ENCODE results near the gene SMCR8. TPM values are rescaled to one million over a fixed set of nuclear protein-coding genes. Genes with fewer than 3 reads are reported as not detected.

SMCR8 gene, protein sequence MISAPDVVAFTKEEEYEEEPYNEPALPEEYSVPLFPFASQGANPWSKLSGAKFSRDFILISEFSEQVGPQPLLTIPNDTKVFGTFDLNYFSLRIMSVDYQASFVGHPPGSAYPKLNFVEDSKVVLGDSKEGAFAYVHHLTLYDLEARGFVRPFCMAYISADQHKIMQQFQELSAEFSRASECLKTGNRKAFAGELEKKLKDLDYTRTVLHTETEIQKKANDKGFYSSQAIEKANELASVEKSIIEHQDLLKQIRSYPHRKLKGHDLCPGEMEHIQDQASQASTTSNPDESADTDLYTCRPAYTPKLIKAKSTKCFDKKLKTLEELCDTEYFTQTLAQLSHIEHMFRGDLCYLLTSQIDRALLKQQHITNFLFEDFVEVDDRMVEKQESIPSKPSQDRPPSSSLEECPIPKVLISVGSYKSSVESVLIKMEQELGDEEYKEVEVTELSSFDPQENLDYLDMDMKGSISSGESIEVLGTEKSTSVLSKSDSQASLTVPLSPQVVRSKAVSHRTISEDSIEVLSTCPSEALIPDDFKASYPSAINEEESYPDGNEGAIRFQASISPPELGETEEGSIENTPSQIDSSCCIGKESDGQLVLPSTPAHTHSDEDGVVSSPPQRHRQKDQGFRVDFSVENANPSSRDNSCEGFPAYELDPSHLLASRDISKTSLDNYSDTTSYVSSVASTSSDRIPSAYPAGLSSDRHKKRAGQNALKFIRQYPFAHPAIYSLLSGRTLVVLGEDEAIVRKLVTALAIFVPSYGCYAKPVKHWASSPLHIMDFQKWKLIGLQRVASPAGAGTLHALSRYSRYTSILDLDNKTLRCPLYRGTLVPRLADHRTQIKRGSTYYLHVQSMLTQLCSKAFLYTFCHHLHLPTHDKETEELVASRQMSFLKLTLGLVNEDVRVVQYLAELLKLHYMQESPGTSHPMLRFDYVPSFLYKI
- polyA plus RNA-seq (2013, experiment 1 of 2), result 11.6 TPM
- polyA plus RNA-seq (2013, experiment 2 of 2), result 10.5 TPM

DNA sequence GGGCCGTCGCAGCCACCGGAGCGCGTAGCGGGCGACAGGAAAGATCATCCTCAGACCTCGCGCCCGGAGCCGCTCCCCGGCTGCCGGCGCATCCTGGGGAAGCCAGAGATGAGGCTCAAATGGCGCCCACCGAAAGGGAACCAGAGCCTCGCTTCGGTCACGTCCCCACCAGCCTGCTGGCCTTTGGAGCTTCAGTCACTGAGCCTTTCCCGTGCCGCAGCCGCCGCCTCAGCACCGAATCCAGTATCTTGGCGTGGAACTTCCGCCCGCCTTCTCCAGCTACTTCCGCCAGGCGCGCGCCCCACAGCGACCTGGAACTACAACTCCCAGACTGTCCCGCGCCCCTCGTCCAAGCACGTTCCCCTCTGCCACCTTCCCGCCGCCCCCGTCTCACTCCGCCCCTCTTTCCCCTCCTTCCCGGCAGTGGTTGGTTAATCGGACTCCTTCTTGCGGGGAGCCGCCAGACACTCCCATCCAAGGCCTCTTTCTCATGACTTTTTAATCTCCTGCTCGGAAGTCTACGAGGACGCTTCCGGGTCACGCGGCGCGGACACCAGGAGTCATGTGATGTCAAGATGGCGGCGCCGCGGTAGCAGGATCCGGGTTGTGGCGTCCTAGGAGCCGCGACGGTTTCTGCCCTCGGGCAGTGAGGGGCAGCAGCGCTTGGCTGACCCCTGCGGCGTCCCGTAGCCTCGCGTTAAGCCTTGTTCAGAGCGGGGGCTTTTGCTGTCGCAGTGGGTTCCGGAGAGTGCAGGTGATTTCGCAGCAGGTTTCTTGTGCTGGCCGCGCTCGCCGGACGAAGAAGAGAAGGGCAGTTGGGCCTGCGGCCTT, at the start of gene SMCR8, which contains the start of gene TOP3A:
SMCR8 (plus strand) TSS at position 563 of the 831 bp plus-strand sequence. CDS start 497 bp downstream, outside the sequence.
TOP3A (minus strand) TSS at position 264 of the 831 bp plus-strand sequence; CDS start at position 48, 216 bp downstream.
- H3K4me3 ChIP-seq (ENCODE audit: extremely low read depth, insufficient read depth, low read length, poor library complexity, severe bottlenecking), result peak within 1 kb of the TSS; percentile 84
- H3K27ac ChIP-seq (ENCODE audit: low read depth, low read length, severe bottlenecking), result peak within 1 kb of the TSS; percentile 96
- 0% methylated on average over 73 of the region's 78 CpGs for WGBS, 2 experiments (ENCODE audit: insufficient coverage in 2 of 2)
- no peaks in the 10 kb centered on the region for H3K9me3 ChIP-seq (ENCODE audit: control insufficient read depth, low read length)
- peaks cover 31% of the 10 kb centered on the region for H3K4me1 ChIP-seq (ENCODE audit: control insufficient read depth, insufficient read depth, low read length, poor library complexity, severe bottlenecking)
- peaks cover 57% of the 10 kb centered on the region for H3K36me3 ChIP-seq (ENCODE audit: control insufficient read depth, insufficient read depth, low read length)

DNA sequence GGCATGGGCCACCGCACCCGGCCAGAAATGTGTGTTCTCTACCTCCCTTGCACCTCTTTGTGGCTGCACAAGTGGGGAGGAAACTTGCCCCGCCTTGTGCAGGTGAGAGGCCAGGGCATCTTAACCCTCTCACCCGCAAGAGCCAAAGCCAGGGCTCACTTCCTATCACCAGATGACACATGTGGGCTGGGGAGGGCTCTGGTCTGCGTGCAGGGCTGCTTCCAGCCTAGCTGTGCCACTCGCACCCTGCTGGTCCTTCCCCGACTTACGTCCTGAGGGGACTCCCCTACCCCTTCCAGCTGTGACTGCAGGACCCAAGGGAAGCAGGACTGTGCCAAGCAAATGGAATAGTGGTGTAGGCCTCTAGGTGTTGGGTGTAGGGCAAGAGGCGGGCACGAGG, 47.7 kb upstream of the SMCR8 start:
- no peaks in the 10 kb centered on the region for H3K9me3 ChIP-seq (ENCODE audit: control insufficient read depth, low read length)
- no peak overlapping the region for H3K4me3 ChIP-seq (ENCODE audit: extremely low read depth, insufficient read depth, low read length, poor library complexity, severe bottlenecking)
- peaks cover 39% of the 10 kb centered on the region for H3K36me3 ChIP-seq (ENCODE audit: control insufficient read depth, insufficient read depth, low read length)
- H3K27ac ChIP-seq (ENCODE audit: low read depth, low read length, severe bottlenecking), result peak overlapping the region; percentile 91
- peaks cover 19% of the 10 kb centered on the region for H3K4me1 ChIP-seq (ENCODE audit: control insufficient read depth, insufficient read depth, low read length, poor library complexity, severe bottlenecking)
- 96 to 97% methylated on average over 5 of the region's 10 CpGs for WGBS, 2 experiments (ENCODE audit: insufficient coverage in 2 of 2)

DNA sequence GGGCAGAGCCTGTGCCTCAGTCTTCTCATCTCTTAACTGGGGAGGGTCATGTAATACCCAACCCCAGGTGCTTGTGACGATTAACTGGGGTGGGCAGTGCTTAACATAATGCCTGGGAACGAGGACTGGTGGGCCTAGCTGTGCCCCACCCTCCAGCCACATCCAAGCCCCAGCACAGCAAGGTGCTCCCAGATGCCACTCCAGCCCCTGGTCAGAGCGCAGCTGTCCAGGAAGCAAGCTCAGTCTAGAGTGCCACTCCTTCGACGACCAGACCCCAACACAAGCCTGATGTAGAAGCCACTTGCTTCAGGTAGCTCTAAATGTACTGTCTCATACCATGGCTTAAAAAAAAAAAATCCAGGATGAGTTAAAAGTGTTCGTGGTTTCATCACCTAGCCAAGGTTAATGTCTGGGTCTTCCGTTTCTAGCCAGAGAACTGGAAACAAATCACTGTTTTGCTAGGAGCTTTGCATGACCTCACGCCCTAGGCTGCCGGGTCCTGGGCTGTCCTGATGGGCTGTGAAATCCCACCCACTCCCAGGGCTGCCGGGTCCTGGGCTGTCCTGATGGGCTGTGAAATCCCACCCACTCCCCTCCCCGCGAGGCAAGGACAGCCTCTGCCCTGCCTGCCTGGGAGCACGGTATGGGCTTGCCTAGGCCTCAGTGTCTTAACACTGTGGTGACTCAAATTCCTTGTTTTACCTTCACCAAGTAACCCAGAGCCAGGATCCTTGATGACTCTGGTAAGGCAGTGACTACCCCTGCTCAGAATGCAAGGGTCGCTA, 47.0 kb upstream of the SMCR8 start:
- 43 to 44% methylated on average over 11 to 12 of the region's 14 CpGs for WGBS, 2 experiments (ENCODE audit: insufficient coverage in 2 of 2)
- peak overlapping the region; percentile 91 for H3K27ac ChIP-seq (ENCODE audit: low read depth, low read length, severe bottlenecking)
- no peak overlapping the region for H3K4me3 ChIP-seq (ENCODE audit: extremely low read depth, insufficient read depth, low read length, poor library complexity, severe bottlenecking)

DNA sequence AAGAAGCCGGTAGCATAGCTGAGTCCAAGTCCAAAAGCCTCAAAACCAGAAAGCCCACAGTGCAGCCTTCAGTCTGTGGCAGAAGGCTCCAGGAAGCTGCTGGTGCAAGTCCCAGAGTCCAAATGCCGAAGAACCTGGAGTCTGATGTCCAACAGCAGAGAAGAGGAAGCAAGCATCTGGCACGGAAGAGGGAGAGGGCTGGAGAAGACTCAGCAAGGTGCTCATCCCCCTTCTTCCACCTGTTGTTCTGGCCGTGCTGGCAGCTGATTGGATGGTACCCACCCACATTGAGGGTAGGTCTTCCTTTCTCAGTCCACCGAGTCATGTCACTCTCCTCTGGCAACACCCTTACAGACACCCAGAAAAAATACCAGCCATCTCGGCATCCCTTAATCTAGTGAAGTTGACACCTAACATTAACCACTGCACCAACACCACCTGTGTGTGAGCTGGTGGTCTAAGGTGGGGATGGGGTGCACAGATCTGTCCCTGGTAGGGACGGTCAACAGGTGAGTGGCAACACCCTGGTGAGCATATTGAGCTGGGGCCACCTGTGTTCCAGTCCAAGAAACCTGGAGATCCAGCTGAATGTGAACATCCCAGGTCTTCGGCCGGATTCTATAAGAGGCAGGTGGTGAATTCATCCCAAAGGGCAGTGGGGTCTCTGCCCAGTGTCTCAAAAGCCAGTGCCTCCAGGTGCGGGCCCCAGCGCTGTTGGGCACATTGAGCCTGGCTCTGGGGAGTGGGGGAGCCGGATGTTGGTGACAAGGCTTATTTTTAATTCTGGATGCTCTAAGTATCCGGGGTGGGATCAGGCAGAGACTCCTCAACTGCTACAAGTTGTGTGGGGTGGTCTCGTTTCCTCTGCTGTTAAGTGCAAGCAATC, 44.8 kb upstream of the SMCR8 start:
- peaks cover 19% of the 10 kb centered on the region for H3K4me1 ChIP-seq (ENCODE audit: control insufficient read depth, insufficient read depth, low read length, poor library complexity, severe bottlenecking)
- H3K9me3 ChIP-seq (ENCODE audit: control insufficient read depth, low read length), result no peaks in the 10 kb centered on the region
- H3K4me3 ChIP-seq (ENCODE audit: extremely low read depth, insufficient read depth, low read length, poor library complexity, severe bottlenecking), result no peak overlapping the region
- WGBS, 2 experiments (ENCODE audit: insufficient coverage in 2 of 2), result 92 to 96% methylated on average over 8 to 12 of the region's 14 CpGs
- no peak overlapping the region for H3K27ac ChIP-seq (ENCODE audit: low read depth, low read length, severe bottlenecking)
- H3K36me3 ChIP-seq (ENCODE audit: control insufficient read depth, insufficient read depth, low read length), result peaks cover 34% of the 10 kb centered on the region

More for the DNA sequence above, 47.0 kb upstream of the SMCR8 start:
- H3K36me3 ChIP-seq (ENCODE audit: control insufficient read depth, insufficient read depth, low read length), result peaks cover 37% of the 10 kb centered on the region
- H3K9me3 ChIP-seq (ENCODE audit: control insufficient read depth, low read length), result no peaks in the 10 kb centered on the region
- H3K4me1 ChIP-seq (ENCODE audit: control insufficient read depth, insufficient read depth, low read length, poor library complexity, severe bottlenecking), result peaks cover 19% of the 10 kb centered on the region

DNA sequence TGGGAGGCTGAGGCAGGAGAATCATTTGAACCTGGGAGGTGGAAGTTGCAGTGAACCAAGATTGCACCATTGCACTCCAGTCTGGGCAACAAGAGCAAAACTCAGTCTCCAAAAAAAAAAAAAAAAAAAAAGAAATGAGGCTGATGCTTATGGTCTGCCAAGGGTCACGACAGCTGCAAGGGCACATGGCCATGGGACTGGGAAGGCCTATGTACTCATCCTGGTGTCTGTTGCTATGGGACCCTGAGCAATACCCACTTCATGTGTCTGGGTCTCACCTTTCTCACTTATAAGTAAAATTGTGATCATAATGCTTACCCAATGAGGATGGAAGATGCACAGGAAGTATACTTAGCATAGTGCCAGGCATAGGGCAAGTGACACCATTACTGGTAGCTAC, 38.0 kb upstream of the SMCR8 start:
- H3K9me3 ChIP-seq (ENCODE audit: control insufficient read depth, low read length), result no peaks in the 10 kb centered on the region
- H3K4me1 ChIP-seq (ENCODE audit: control insufficient read depth, insufficient read depth, low read length, poor library complexity, severe bottlenecking), result no peaks in the 10 kb centered on the region
- H3K4me3 ChIP-seq (ENCODE audit: extremely low read depth, insufficient read depth, low read length, poor library complexity, severe bottlenecking), result no peak overlapping the region
- WGBS, 2 experiments (ENCODE audit: insufficient coverage in 2 of 2), result 86 to 100% methylated on average over 1 of the region's 1 CpG
- no peak overlapping the region for H3K27ac ChIP-seq (ENCODE audit: low read depth, low read length, severe bottlenecking)
- peaks cover 85% of the 10 kb centered on the region for H3K36me3 ChIP-seq (ENCODE audit: control insufficient read depth, insufficient read depth, low read length)

DNA sequence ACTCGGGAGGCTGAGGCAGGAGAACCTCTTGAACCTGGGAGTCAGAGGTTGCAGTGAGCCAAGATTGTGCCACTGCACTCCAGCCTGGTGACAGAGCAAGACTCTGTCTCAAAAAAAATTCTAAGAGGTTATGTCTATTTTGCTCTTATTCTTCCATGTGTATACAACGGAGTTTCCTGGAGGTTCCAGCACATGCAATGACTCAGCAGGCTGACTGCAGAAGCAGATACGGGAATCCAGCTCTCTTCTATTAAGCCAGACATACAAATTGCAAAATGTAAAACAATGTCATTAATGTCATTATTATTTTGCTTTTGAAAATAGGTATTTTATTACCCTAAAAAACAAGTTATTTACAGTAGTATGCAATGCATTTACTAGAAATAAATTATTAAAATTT, 36.2 kb upstream of the SMCR8 start:
- Histone ChIP-seq H3K36me3 (ENCODE audit: control insufficient read depth, insufficient read depth, low read length) (peaks cover 91% of the 10 kb centered on the region), H3K9me3 (ENCODE audit: control insufficient read depth, low read length) (no peaks in the 10 kb centered on the region), H3K4me3 (ENCODE audit: extremely low read depth, insufficient read depth, low read length, poor library complexity, severe bottlenecking) (no peak overlapping the region), H3K4me1 (ENCODE audit: control insufficient read depth, insufficient read depth, low read length, poor library complexity, severe bottlenecking) (no peaks in the 10 kb centered on the region), H3K27ac (ENCODE audit: low read depth, low read length, severe bottlenecking) (no peak overlapping the region)
- 82 to 100% methylated on average over 1 to 2 of the region's 3 CpGs for WGBS, 2 experiments (ENCODE audit: insufficient coverage in 2 of 2)

DNA sequence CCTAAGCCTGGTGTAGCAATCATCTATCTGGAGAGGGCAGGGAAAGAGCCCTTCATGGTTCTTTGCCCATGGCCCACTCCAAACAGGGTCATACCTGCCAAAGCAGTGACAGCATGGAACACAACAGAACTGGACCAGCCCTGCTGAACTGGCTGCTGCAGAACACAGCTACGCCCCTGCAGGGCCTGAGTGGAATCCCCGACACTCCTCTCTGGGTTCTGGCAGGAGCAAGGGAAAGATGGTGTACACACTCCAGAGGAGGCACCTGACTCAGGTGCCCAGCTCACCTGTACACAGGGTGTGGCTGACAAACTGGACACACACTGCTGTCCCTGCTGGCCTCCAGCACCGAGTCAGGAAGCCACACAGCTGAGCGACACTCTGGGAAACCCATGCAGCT, 34.8 kb upstream of the SMCR8 start:
- Histone ChIP-seq H3K4me1 (ENCODE audit: control insufficient read depth, insufficient read depth, low read length, poor library complexity, severe bottlenecking) (no peaks in the 10 kb centered on the region), H3K4me3 (ENCODE audit: extremely low read depth, insufficient read depth, low read length, poor library complexity, severe bottlenecking) (no peak overlapping the region), H3K9me3 (ENCODE audit: control insufficient read depth, low read length) (no peaks in the 10 kb centered on the region), H3K27ac (ENCODE audit: low read depth, low read length, severe bottlenecking) (no peak overlapping the region), H3K36me3 (ENCODE audit: control insufficient read depth, insufficient read depth, low read length) (peaks cover 93% of the 10 kb centered on the region)
- 94 to 100% methylated on average over 4 of the region's 4 CpGs for WGBS, 2 experiments (ENCODE audit: insufficient coverage in 2 of 2)

DNA sequence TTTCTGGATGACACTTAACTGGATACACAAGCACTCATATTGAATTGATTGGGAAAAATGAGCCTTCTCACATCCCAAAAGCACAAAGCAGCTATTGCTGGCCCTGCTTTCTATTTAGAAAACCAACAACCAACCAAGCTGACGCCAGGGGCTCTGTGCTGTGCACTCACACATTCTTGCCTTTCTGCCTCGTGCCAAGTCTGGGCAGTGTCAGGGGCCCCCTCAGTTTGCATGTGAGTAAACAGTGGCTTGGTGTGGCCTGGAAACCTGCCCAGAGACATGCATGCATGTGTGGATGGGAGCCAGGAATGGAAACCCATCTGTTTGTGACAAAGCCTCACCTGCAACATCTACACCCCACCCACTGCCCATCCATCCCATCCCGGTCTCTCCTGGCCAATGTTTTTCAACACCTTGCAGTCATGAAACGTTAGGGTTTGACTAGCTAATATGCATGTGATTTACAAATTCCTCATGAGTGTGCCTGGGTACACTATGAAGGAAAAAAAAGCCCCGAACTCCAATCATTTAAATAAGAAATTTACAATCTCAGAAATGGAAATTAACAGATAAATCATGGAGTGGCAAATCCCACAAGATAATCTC, 34.2 kb upstream of the SMCR8 start:
- Histone ChIP-seq H3K9me3 (ENCODE audit: control insufficient read depth, low read length) (no peaks in the 10 kb centered on the region), H3K27ac (ENCODE audit: low read depth, low read length, severe bottlenecking) (no peak overlapping the region), H3K4me1 (ENCODE audit: control insufficient read depth, insufficient read depth, low read length, poor library complexity, severe bottlenecking) (no peaks in the 10 kb centered on the region), H3K4me3 (ENCODE audit: extremely low read depth, insufficient read depth, low read length, poor library complexity, severe bottlenecking) (no peak overlapping the region), H3K36me3 (ENCODE audit: control insufficient read depth, insufficient read depth, low read length) (peaks cover 98% of the 10 kb centered on the region)
- 100% methylated on average over 1 to 2 of the region's 5 CpGs for WGBS, 2 experiments (ENCODE audit: insufficient coverage in 2 of 2)

DNA sequence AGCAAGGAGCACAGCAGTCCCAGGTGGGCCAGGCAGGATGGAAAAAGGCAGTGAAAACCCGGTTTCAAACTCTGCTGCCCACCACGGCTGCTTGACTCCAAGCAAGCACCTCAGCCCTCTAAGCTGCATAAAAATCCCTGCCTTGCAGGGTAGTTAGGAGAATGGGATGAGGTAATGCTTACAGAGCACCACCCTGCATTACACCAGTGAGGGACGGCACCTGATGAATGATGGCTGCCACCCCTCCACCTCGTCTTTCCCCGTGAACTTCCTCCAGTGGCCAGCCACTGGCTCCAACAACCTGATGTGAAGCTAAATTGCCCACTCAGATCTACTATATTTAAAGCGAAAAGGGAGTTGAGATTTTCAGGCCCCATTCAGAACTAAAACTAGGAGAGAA, 33.3 kb upstream of the SMCR8 start:
- H3K4me3 ChIP-seq (ENCODE audit: extremely low read depth, insufficient read depth, low read length, poor library complexity, severe bottlenecking), result no peak overlapping the region
- no peaks in the 10 kb centered on the region for H3K4me1 ChIP-seq (ENCODE audit: control insufficient read depth, insufficient read depth, low read length, poor library complexity, severe bottlenecking)
- H3K36me3 ChIP-seq (ENCODE audit: control insufficient read depth, insufficient read depth, low read length), result peaks cover 98% of the 10 kb centered on the region
- no peak overlapping the region for H3K27ac ChIP-seq (ENCODE audit: low read depth, low read length, severe bottlenecking)
- no peaks in the 10 kb centered on the region for H3K9me3 ChIP-seq (ENCODE audit: control insufficient read depth, low read length)
- 80 to 96% methylated on average over 1 to 5 of the region's 6 CpGs for WGBS, 2 experiments (ENCODE audit: insufficient coverage in 2 of 2)
